GM21825 (cell line): ENCODE measurements around the gene MRTFA.

Experiments used
- ATAC-seq: cut with Tn5 transposase; IDR thresholded peaks from one replicate; pipeline ENCODE4 v1.9.1; 2021; ENCODE audit warnings: mild to moderate bottlenecking, moderate library complexity; ENCODE audit not compliant: unreplicated experiment

The MRTFA gene

GRCh38 chr22:40416267-40416570 lies 220.3 kb downstream of the MRTFA start:
- no peak for ATAC-seq

- no peak for ATAC-seq
Measured at GRCh38 chr22:40415531-40416266, 220.8 kb downstream of the MRTFA start.

- ATAC-seq, result no peak
Measured at GRCh38 chr22:40414838-40415505, 221.5 kb downstream of the MRTFA start.

GRCh38 chr22:40414311-40414710 lies 222.2 kb downstream of the MRTFA start:
- no peak for ATAC-seq

- ATAC-seq, result no peak
Measured at GRCh38 chr22:40413873-40414272, 222.6 kb downstream of the MRTFA start.

- ATAC-seq, result no peak
Measured at GRCh38 chr22:40412441-40412840, 224.1 kb downstream of the MRTFA start.

GRCh38 chr22:40411506-40411861 lies 225.0 kb downstream of the MRTFA start:
- ATAC-seq, result no peak

GRCh38 chr22:40410731-40411505 lies 225.6 kb downstream of the MRTFA start:
- no peak for ATAC-seq

- ATAC-seq, result no peak
Measured at GRCh38 chr22:40410272-40410671, 226.2 kb downstream of the MRTFA start.

GRCh38 chr22:40409613-40410113 lies 226.9 kb downstream of the MRTFA start:
- ATAC-seq, result no peak

- ATAC-seq, result no peak
Measured at GRCh38 chr22:40408718-40409612, 227.6 kb downstream of the MRTFA start.

- no peak for ATAC-seq
Measured at GRCh38 chr22:40407831-40408717, 228.4 kb downstream of the MRTFA start.

- no peak for ATAC-seq
Measured at GRCh38 chr22:40407021-40407761, 229.3 kb downstream of the MRTFA start.

- no peak for ATAC-seq
Measured at GRCh38 chr22:40406063-40406890, 230.2 kb downstream of the MRTFA start.

- ATAC-seq, result no peak
Measured at GRCh38 chr22:40405178-40406062, 231.1 kb downstream of the MRTFA start.

GRCh38 chr22:40404251-40405177 lies 232.0 kb downstream of the MRTFA start:
- no peak for ATAC-seq
